ENCODE data around the gene USP31. TPM values are rescaled to one million over a fixed set of nuclear protein-coding genes. Genes with fewer than 3 reads are reported as not detected.

USP31 gene, protein sequence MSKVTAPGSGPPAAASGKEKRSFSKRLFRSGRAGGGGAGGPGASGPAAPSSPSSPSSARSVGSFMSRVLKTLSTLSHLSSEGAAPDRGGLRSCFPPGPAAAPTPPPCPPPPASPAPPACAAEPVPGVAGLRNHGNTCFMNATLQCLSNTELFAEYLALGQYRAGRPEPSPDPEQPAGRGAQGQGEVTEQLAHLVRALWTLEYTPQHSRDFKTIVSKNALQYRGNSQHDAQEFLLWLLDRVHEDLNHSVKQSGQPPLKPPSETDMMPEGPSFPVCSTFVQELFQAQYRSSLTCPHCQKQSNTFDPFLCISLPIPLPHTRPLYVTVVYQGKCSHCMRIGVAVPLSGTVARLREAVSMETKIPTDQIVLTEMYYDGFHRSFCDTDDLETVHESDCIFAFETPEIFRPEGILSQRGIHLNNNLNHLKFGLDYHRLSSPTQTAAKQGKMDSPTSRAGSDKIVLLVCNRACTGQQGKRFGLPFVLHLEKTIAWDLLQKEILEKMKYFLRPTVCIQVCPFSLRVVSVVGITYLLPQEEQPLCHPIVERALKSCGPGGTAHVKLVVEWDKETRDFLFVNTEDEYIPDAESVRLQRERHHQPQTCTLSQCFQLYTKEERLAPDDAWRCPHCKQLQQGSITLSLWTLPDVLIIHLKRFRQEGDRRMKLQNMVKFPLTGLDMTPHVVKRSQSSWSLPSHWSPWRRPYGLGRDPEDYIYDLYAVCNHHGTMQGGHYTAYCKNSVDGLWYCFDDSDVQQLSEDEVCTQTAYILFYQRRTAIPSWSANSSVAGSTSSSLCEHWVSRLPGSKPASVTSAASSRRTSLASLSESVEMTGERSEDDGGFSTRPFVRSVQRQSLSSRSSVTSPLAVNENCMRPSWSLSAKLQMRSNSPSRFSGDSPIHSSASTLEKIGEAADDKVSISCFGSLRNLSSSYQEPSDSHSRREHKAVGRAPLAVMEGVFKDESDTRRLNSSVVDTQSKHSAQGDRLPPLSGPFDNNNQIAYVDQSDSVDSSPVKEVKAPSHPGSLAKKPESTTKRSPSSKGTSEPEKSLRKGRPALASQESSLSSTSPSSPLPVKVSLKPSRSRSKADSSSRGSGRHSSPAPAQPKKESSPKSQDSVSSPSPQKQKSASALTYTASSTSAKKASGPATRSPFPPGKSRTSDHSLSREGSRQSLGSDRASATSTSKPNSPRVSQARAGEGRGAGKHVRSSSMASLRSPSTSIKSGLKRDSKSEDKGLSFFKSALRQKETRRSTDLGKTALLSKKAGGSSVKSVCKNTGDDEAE (N-terminal part only)
- total RNA-seq = 7.2 and 9.4 TPM in 2 replicates

GRCh38 chr16:23149267-23149992 is at the start of gene USP31:
Gene USP31, minus strand, starts transcription at chr16:23149452. Its CDS starts 182 bp downstream, at chr16:23149270.

DNA sequence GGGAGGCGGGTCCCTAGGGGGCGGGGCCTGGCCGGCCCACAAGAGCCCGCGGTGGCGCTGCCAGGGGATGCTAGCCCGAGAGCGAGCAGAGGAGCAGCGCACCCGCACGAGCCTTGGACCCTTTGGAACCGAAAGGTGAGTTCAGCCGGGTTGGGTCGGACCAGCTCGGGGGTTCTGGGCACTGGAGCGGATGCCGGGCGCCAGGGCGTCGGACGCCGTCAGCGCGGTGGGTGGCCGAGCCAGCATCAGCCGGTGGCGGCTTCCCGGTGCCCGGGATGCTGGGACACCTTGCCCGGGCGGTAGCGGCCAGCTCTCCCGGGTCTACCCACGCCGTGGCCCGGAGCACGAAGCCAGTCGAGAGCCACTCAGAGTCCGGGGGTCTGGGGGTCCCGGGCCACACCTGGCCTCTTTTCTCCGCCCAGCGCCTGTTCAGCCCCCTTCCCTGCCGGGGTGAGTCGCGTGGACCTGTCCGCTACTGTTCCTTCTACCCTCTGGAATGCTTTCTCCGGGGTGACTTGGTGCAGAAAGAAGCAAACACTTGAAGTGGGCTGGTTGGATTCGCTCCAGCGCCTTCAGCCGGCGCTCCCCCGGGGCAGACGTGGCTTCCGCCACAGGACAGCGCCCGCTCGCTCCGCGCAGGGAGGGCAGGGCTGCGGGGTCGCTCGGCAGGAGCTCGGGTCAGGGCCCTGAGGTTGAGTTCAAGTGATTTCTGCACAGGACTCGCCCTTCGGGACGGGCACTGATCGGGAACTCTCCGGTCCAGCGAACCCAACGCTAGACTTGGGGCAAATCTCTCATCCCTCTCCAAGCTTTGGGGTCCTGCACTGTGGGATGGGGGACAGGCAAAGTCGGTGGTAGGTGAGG is 33.7 kb upstream of the USP31 start, which contains the start of gene SCNN1G:
TSS of gene SCNN1G (plus strand) at position 67 of the 864 bp plus-strand sequence. CDS start 3,527 bp downstream, outside the sequence.

Other genes with a start within 250 kb of the USP31 start
- not detected in 2 replicates for gene SCNN1G, start 33.3 kb upstream of the USP31 start, total RNA-seq
- not detected in 2 replicates for gene SCNN1B, start 152.8 kb upstream of the USP31 start, total RNA-seq

Measured in placental pericyte (primary cell).